Stimulated activated CD8-positive, alpha-beta memory T cell treated with anti-CD3 and anti-CD28 coated beads, Interleukin-7, amount 100 ng/mL, for 48 hours (primary cell): ENCODE measurements around the gene VSTM2B.

Source experiments
- DNase-seq, 2 donors: peaks; one replicate each; pipeline ENCODE4 v3.0.0-alpha.2; 2020; ENCODE audit warnings: low read depth in 1 of 2; ENCODE audit errors: extremely low read depth in 1 of 2

VSTM2B gene

GRCh38 chr19:29529646-29530539 lies 4.1 kb downstream of the VSTM2B start:
- DNase-seq, result no peak

GRCh38 chr19:29530540-29531457 lies 5.0 kb downstream of the VSTM2B start:
- DNase-seq, result no peak

- DNase-seq, result no peak
Observed at GRCh38 chr19:29531458-29532025, 5.7 kb downstream of the VSTM2B start.

GRCh38 chr19:29532097-29532496 lies 6.3 kb downstream of the VSTM2B start:
- no peak for DNase-seq

- DNase-seq, result no peak
Observed at GRCh38 chr19:29532956-29533355, 7.2 kb downstream of the VSTM2B start.

- no peak for DNase-seq
Observed at GRCh38 chr19:29533578-29534544, 8.1 kb downstream of the VSTM2B start.

- no peak for DNase-seq
Observed at GRCh38 chr19:29535214-29535831, 9.5 kb downstream of the VSTM2B start.

GRCh38 chr19:29535984-29536508 lies 10.3 kb downstream of the VSTM2B start:
- no peak for DNase-seq

GRCh38 chr19:29537181-29537580 lies 11.4 kb downstream of the VSTM2B start:
- DNase-seq, result no peak

GRCh38 chr19:29537601-29538000 lies 11.8 kb downstream of the VSTM2B start:
- no peak for DNase-seq

- no peak for DNase-seq
Observed at GRCh38 chr19:29538146-29538545, 12.4 kb downstream of the VSTM2B start.

GRCh38 chr19:29538651-29539050 lies 12.9 kb downstream of the VSTM2B start:
- DNase-seq, result no peak

GRCh38 chr19:29539131-29539530 lies 13.3 kb downstream of the VSTM2B start:
- DNase-seq, result no peak

- no peak for DNase-seq
Observed at GRCh38 chr19:29539670-29540069, 13.9 kb downstream of the VSTM2B start.

- DNase-seq, result no peak
Observed at GRCh38 chr19:29540114-29540513, 14.3 kb downstream of the VSTM2B start.

- no peak for DNase-seq
Observed at GRCh38 chr19:29541473-29542253, 15.9 kb downstream of the VSTM2B start.

- no peak for DNase-seq
Observed at GRCh38 chr19:29542327-29542726, 16.5 kb downstream of the VSTM2B start.

GRCh38 chr19:29542776-29543175 lies 17.0 kb downstream of the VSTM2B start:
- DNase-seq, result no peak

GRCh38 chr19:29543381-29543780 lies 17.6 kb downstream of the VSTM2B start:
- no peak for DNase-seq
